OCI-LY3 (cell line): Measurements from ENCODE around the gene COL24A1.

Experiments
- CTCF ChIP-seq: fragments of 200-600, 300-600 bp; sonication (generic); IDR thresholded peaks from 2 replicates; pipeline ENCODE4 v1.5.1; 2014; ENCODE audit warnings: antibody characterized with exemption, low read length, low read depth
- EZH2phosphoT487 ChIP-seq: fragments of 200-600 bp; shearing (Covaris generic); IDR thresholded peaks from 2 replicates; pipeline ENCODE4 v1.6.1; 2018; ENCODE audit warnings: antibody characterized with exemption, mixed run types, low read depth

GRCh38 chr1:86061551-86061990, 95.0 kb downstream of the COL24A1 start:
- TF ChIP-seq CTCF = no peak
- no peak for TF ChIP-seq EZH2phosphoT487
